ENCODE results near the gene DIPK1B.
"Not testable (repeated sequence)": the region's sequence is repeated elsewhere in the genome, so short reads cannot be mapped to it uniquely, and the experiment has no call there.

Gene DIPK1B

GRCh38 chr9:136746155-136746490, 33.8 kb downstream of the DIPK1B start:
- Histone ChIP-seq H3K9me3 (ENCODE audit: control insufficient read depth, insufficient read depth, low read length) (no peaks in the 10 kb centered on the region), H3K9ac (ENCODE audit: low read depth, low read length) (no peak overlapping the region), H3K4me1 (ENCODE audit: insufficient read depth, low read length) (no peaks in the 10 kb centered on the region), H3K36me3 (ENCODE audit: insufficient read depth, low read length) (no peaks in the 10 kb centered on the region)

- no peaks in the 10 kb centered on the region for H3K4me1 ChIP-seq (ENCODE audit: insufficient read depth, low read length)
- H3K36me3 ChIP-seq (ENCODE audit: insufficient read depth, low read length) = no peaks in the 10 kb centered on the region
- H3K9ac ChIP-seq (ENCODE audit: low read depth, low read length) = no peak overlapping the region
- H3K9me3 ChIP-seq (ENCODE audit: control insufficient read depth, insufficient read depth, low read length) = peaks cover 3% of the 10 kb centered on the region; the same call in 1 of the 2 replicates
These were observed 34.2 kb downstream of the DIPK1B start for GRCh38 chr9:136746621-136747020.

GRCh38 chr9:136747161-136748060, 35.0 kb downstream of the DIPK1B start:
- H3K4me1 ChIP-seq (ENCODE audit: insufficient read depth, low read length) = no peaks in the 10 kb centered on the region
- H3K9me3 ChIP-seq (ENCODE audit: control insufficient read depth, insufficient read depth, low read length) = peaks cover 3% of the 10 kb centered on the region; the same call in 1 of the 2 replicates
- no peaks in the 10 kb centered on the region for H3K36me3 ChIP-seq (ENCODE audit: insufficient read depth, low read length)
- no peak overlapping the region for H3K9ac ChIP-seq (ENCODE audit: low read depth, low read length)

- Histone ChIP-seq H3K9me3 (ENCODE audit: control insufficient read depth, insufficient read depth, low read length) (peaks cover 3% of the 10 kb centered on the region; the same call in 1 of the 2 replicates), H3K4me1 (ENCODE audit: insufficient read depth, low read length) (no peaks in the 10 kb centered on the region), H3K36me3 (ENCODE audit: insufficient read depth, low read length) (no peaks in the 10 kb centered on the region), H3K9ac (ENCODE audit: low read depth, low read length) (no peak within 1 kb of the TSS)
These were observed 35.8 kb downstream of the DIPK1B start, which contains the start of gene LCN6 for GRCh38 chr9:136748201-136748600. Gene LCN6 (minus strand): TSS chr9:136748525. CDS start chr9:136748483, 42 bp downstream.

- Histone ChIP-seq H3K36me3 (ENCODE audit: insufficient read depth, low read length) (no peaks in the 10 kb centered on the region), H3K9ac (ENCODE audit: low read depth, low read length) (no peak overlapping the region), H3K9me3 (ENCODE audit: control insufficient read depth, insufficient read depth, low read length) (peaks cover 3% of the 10 kb centered on the region; the same call in 1 of the 2 replicates), H3K4me1 (ENCODE audit: insufficient read depth, low read length) (no peaks in the 10 kb centered on the region)
These were observed 36.6 kb downstream of the DIPK1B start for GRCh38 chr9:136748666-136749611.

GRCh38 chr9:136750526-136750925, 38.2 kb downstream of the DIPK1B start:
- Histone ChIP-seq H3K36me3 (ENCODE audit: insufficient read depth, low read length) (no peaks in the 10 kb centered on the region), H3K9ac (ENCODE audit: low read depth, low read length) (no peak overlapping the region), H3K4me1 (ENCODE audit: insufficient read depth, low read length) (no peaks in the 10 kb centered on the region), H3K9me3 (ENCODE audit: control insufficient read depth, insufficient read depth, low read length) (peaks cover 3% of the 10 kb centered on the region; the same call in 1 of the 2 replicates)

GRCh38 chr9:136751244-136751643, 38.9 kb downstream of the DIPK1B start:
- no peak overlapping the region for H3K9ac ChIP-seq (ENCODE audit: low read depth, low read length)
- no peaks in the 10 kb centered on the region for H3K36me3 ChIP-seq (ENCODE audit: insufficient read depth, low read length)
- peaks cover 3% of the 10 kb centered on the region; the same call in 1 of the 2 replicates for H3K9me3 ChIP-seq (ENCODE audit: control insufficient read depth, insufficient read depth, low read length)
- no peaks in the 10 kb centered on the region for H3K4me1 ChIP-seq (ENCODE audit: insufficient read depth, low read length)

GRCh38 chr9:136751814-136752213, 39.4 kb downstream of the DIPK1B start:
- Histone ChIP-seq H3K36me3 (ENCODE audit: insufficient read depth, low read length) (no peaks in the 10 kb centered on the region), H3K4me1 (ENCODE audit: insufficient read depth, low read length) (no peaks in the 10 kb centered on the region), H3K9ac (ENCODE audit: low read depth, low read length) (no peak overlapping the region), H3K9me3 (ENCODE audit: control insufficient read depth, insufficient read depth, low read length) (peaks cover 3% of the 10 kb centered on the region; the same call in 1 of the 2 replicates)

- Histone ChIP-seq H3K36me3 (ENCODE audit: insufficient read depth, low read length) (no peaks in the 10 kb centered on the region), H3K9me3 (ENCODE audit: control insufficient read depth, insufficient read depth, low read length) (peaks cover 3% of the 10 kb centered on the region; the same call in 1 of the 2 replicates), H3K9ac (ENCODE audit: low read depth, low read length) (no peak overlapping the region), H3K4me1 (ENCODE audit: insufficient read depth, low read length) (no peaks in the 10 kb centered on the region)
These were observed 41.1 kb downstream of the DIPK1B start for GRCh38 chr9:136753371-136754058.

- no peaks in the 10 kb centered on the region for H3K4me1 ChIP-seq (ENCODE audit: insufficient read depth, low read length)
- H3K9me3 ChIP-seq (ENCODE audit: control insufficient read depth, insufficient read depth, low read length) = peaks cover 3% of the 10 kb centered on the region; the same call in 1 of the 2 replicates
- H3K9ac ChIP-seq (ENCODE audit: low read depth, low read length) = no peak overlapping the region
- no peaks in the 10 kb centered on the region for H3K36me3 ChIP-seq (ENCODE audit: insufficient read depth, low read length)
These were observed 41.7 kb downstream of the DIPK1B start for GRCh38 chr9:136754059-136754572.

GRCh38 chr9:136754626-136755301, 42.4 kb downstream of the DIPK1B start:
- no peaks in the 10 kb centered on the region for H3K36me3 ChIP-seq (ENCODE audit: insufficient read depth, low read length)
- no peaks in the 10 kb centered on the region for H3K4me1 ChIP-seq (ENCODE audit: insufficient read depth, low read length)
- no peak overlapping the region for H3K9ac ChIP-seq (ENCODE audit: low read depth, low read length)
- H3K9me3 ChIP-seq (ENCODE audit: control insufficient read depth, insufficient read depth, low read length) = peaks cover 3% of the 10 kb centered on the region; the same call in 1 of the 2 replicates

- not testable (repeated sequence) for H3K36me3 ChIP-seq (ENCODE audit: insufficient read depth, low read length); H3K9me3 ChIP-seq (ENCODE audit: control insufficient read depth, insufficient read depth, low read length); H3K9ac ChIP-seq (ENCODE audit: low read depth, low read length); H3K4me1 ChIP-seq (ENCODE audit: insufficient read depth, low read length)
These were observed 43.1 kb downstream of the DIPK1B start for GRCh38 chr9:136755302-136756133.

GRCh38 chr9:136756134-136756438, 43.7 kb downstream of the DIPK1B start:
- H3K36me3 ChIP-seq (ENCODE audit: insufficient read depth, low read length) = no peaks in the 10 kb centered on the region
- H3K9ac ChIP-seq (ENCODE audit: low read depth, low read length) = no peak overlapping the region
- peaks cover 4% of the 10 kb centered on the region; the same call in 1 of the 2 replicates for H3K4me1 ChIP-seq (ENCODE audit: insufficient read depth, low read length)
- H3K9me3 ChIP-seq (ENCODE audit: control insufficient read depth, insufficient read depth, low read length) = peaks cover 3% of the 10 kb centered on the region; the same call in 1 of the 2 replicates
